Esophagus muscularis mucosa (tissue), 3 donors: ENCODE data around the gene CCDC6.

Source experiments
- POLR2A ChIP-seq: fragments of 450-650 bp; IDR thresholded peaks from one replicate; pipeline ENCODE4 v1.6.1; 2017; ENCODE audit warnings: antibody characterized with exemption, moderate library complexity, mild to moderate bottlenecking, low read depth
- TF ChIP-seq, protein P1 (sequence below), 3 experiments: fragments of 200-600 bp in 2 of 3; fragments of 450-650 bp in 1 of 3; sonication (generic) in 2 of 3; IDR thresholded peaks; one replicate each; pipeline ENCODE4 v1.5.1; 2017 to 2019; ENCODE audit warnings: antibody characterized with exemption in 3 of 3, mild to moderate bottlenecking in 2 of 3, moderate library complexity in 1 of 3

DNA sequence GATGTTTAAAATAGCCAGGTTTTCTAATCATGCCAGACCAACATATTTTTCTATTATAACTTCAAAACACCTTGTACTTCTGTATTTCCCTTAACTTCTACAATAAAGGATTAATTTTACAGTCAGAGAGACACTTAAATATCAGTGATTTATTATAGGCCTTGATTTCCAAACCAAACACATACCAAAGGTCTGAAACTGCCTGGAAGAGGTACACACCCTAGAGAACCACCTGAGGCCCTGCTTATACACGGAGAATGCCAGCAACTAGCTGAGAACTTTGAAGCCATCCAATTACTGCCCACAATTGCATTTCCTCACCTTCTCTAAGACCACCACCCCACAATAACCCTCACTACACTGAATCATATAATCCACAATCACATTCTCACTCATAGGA, 4.9 kb downstream of the CCDC6 start:
- no peak for TF ChIP-seq POLR2A
- TF ChIP-seq, protein P1, sequence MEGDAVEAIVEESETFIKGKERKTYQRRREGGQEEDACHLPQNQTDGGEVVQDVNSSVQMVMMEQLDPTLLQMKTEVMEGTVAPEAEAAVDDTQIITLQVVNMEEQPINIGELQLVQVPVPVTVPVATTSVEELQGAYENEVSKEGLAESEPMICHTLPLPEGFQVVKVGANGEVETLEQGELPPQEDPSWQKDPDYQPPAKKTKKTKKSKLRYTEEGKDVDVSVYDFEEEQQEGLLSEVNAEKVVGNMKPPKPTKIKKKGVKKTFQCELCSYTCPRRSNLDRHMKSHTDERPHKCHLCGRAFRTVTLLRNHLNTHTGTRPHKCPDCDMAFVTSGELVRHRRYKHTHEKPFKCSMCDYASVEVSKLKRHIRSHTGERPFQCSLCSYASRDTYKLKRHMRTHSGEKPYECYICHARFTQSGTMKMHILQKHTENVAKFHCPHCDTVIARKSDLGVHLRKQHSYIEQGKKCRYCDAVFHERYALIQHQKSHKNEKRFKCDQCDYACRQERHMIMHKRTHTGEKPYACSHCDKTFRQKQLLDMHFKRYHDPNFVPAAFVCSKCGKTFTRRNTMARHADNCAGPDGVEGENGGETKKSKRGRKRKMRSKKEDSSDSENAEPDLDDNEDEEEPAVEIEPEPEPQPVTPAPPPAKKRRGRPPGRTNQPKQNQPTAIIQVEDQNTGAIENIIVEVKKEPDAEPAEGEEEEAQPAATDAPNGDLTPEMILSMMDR (IDR thresholded peaks at IDR 0.05) = no peak
